Measurements from ENCODE around the gene PIK3R6. TPM values are rescaled to one million over a fixed set of nuclear protein-coding genes. Genes with fewer than 3 reads are reported as not detected.
"Not testable (repeated sequence)": the region's sequence is repeated elsewhere in the genome, so short reads cannot be mapped to it uniquely, and the experiment has no call there.

Gene PIK3R6
- total RNA-seq, 3 donors from 2014 or later, result 0.32 to 1.9 (median 1.7) TPM

DNA sequence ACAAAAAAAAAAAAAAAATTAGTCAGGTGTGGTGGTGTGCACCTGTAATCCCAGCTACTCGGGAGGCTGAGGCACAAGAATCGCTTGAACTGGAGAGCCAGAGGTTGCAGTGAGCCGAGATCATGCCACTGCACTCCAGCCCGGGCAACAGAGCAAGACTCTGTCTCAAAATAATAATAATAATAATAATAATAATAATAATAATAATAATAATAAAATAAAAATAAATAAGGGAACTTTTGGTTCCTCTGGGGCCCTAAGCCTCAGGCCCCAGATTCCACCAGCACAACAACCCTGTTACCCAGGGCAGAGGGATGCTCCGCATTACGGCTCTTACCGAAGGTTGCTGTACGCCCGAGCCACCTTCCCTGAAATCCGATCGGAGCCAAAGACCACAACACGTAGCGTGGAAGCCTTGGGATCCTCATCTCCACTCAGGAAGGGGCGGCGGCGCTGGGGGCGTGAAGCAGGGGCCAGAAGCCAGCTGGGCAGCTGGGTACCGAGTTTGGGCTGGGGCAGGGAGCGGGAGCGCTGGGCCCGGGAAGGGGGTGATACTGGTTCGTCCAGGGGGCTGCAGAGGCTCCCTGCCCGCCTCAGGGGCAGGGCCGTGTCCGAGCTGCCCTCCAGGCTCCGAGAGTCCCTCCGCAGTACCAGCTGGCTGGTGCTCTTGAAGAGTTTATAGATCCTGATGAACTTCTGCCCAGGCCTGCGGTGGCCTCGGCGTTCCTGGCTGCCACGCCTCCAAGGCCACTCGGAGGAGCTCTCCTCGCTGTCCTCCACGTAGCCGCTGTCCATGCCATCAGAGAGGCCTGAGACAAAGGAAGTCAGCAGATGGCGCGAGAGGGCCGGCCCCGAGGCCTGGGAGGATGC is 20.6 kb upstream of the PIK3R6 start:
- peak; percentile 52 for ATAC-seq

DNA sequence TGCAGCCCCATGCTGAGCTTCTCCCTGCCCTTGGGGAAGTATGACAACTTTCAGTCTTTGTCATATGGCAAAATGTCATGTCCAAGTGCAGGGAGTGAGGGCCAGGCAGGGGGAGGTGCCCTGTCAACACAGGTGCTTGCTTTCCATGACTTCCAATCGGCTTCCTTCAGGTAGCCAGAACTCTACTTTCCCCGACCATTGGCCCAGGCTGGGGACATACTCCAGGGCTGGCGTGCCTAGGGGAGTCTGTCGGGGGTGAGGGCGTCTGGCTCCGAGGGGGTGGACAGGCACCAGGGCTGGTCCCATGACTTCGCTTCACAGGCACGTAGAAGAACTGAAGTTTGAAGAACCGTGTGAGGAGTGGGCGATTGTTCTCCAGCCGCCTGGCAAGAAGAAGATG is 19.8 kb upstream of the PIK3R6 start:
- TF ChIP-seq, protein P1, sequence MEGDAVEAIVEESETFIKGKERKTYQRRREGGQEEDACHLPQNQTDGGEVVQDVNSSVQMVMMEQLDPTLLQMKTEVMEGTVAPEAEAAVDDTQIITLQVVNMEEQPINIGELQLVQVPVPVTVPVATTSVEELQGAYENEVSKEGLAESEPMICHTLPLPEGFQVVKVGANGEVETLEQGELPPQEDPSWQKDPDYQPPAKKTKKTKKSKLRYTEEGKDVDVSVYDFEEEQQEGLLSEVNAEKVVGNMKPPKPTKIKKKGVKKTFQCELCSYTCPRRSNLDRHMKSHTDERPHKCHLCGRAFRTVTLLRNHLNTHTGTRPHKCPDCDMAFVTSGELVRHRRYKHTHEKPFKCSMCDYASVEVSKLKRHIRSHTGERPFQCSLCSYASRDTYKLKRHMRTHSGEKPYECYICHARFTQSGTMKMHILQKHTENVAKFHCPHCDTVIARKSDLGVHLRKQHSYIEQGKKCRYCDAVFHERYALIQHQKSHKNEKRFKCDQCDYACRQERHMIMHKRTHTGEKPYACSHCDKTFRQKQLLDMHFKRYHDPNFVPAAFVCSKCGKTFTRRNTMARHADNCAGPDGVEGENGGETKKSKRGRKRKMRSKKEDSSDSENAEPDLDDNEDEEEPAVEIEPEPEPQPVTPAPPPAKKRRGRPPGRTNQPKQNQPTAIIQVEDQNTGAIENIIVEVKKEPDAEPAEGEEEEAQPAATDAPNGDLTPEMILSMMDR (IDR thresholded peaks at IDR 0.05), result no peak
- Histone ChIP-seq H3K4me3 (no peak overlapping the region), H3K4me1 (ENCODE audit: low read depth) (no peaks in the 10 kb centered on the region), H3K36me3 (ENCODE audit: low read depth) (no peaks in the 10 kb centered on the region), H3K9me3 (no peaks in the 10 kb centered on the region)
- DNase-seq (no peak), ATAC-seq (no peak)
- intact Hi-C loops (cut with DNase I, micrococcal nuclease), result no loop called here

More for the DNA sequence above, 20.6 kb upstream of the PIK3R6 start:
- intact Hi-C loops (cut with DNase I, micrococcal nuclease), result no loop called here
- TF ChIP-seq, protein P1 (IDR thresholded peaks at IDR 0.05), result no peak
- H3K36me3 ChIP-seq (ENCODE audit: low read depth), result no peaks in the 10 kb centered on the region
- no peak overlapping the region for H3K4me3 ChIP-seq
- no peaks in the 10 kb centered on the region for H3K9me3 ChIP-seq
- peak in 2 of 3 donors; percentile 32 to 56 for DNase-seq
- no peaks in the 10 kb centered on the region for H3K4me1 ChIP-seq (ENCODE audit: low read depth)

DNA sequence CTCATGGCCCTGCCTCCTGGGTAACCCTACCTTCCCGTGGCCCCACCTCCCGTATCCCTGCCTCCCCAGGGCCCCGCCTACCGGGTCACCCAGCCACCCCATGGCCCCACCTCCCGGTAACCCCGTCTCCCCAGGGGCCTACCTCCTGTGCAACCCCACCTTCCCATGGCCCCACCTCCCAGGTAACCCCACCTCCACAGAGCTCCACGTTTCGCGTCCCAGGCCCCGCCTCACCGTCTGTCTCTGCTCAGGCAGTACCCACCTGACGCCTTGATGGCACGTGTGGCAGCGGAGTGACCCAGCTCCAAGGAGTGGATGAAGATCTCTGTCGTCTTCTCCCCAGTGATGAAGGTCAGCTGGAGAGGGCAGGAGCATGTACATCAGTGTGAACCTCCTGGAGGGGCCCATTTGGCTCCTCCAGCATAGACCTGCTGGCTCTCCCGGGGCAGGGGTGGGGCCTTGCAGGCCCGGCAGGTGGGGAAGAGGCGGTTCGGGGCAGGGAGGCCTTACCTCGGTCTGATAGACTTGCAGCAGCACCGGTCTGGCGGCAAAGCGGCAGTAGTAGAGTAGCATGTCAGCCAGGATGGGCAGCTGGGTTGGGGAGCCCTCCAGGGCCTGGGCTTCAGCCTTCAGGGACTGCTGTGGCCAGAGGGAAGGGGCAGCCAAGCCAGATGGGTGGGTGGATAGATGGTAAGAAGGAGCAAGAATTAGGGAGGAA is 18.7 kb upstream of the PIK3R6 start:
- Histone ChIP-seq H3K4me1 (ENCODE audit: low read depth) (no peaks in the 10 kb centered on the region), H3K36me3 (ENCODE audit: low read depth) (no peaks in the 10 kb centered on the region), H3K9me3 (no peaks in the 10 kb centered on the region), H3K4me3 (no peak overlapping the region)
- TF ChIP-seq, protein P1 (IDR thresholded peaks at IDR 0.05), result no peak
- ATAC-seq, result no peak
- no peak for DNase-seq
- intact Hi-C loops (cut with DNase I, micrococcal nuclease), result no loop called here

DNA sequence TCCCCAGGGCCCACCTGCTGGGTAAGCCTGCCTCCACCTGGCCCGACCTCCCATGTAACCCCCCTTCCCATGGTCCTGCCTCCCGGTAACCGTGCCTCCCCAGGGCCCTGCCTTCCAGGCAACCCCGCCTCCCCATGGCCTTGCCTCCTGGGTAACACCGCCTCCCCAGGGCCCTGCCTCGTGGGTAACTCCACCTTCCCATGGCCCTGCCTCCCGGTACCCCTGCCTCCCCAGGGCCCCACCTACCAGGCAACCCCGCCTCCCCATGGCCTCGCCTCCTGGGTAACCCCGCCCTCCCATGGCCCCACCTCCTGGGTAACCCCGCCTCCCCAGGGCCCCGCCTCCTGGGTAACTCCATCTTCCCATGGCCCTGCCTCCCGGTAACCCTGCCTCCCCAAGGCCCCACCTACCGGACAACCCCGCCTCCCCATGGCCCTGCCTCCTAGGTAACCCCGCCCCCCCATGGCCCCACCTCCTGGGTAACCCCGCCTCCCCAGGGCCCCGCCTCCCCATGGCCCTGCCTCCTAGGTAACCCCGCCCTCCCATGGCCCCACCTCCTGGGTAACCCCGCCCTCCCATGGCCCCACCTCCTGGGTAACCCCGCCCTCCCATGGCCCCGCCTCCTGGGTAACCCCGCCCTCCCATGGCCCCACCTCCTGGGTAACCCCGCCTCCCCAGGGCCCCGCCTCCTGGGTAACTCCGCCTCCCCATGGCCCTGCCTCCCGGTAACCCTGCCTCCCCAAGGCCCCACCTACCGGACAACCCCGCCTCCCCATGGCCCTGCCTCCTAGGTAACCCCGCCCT is 17.9 kb upstream of the PIK3R6 start:
- ATAC-seq, result not testable (repeated sequence)

DNA sequence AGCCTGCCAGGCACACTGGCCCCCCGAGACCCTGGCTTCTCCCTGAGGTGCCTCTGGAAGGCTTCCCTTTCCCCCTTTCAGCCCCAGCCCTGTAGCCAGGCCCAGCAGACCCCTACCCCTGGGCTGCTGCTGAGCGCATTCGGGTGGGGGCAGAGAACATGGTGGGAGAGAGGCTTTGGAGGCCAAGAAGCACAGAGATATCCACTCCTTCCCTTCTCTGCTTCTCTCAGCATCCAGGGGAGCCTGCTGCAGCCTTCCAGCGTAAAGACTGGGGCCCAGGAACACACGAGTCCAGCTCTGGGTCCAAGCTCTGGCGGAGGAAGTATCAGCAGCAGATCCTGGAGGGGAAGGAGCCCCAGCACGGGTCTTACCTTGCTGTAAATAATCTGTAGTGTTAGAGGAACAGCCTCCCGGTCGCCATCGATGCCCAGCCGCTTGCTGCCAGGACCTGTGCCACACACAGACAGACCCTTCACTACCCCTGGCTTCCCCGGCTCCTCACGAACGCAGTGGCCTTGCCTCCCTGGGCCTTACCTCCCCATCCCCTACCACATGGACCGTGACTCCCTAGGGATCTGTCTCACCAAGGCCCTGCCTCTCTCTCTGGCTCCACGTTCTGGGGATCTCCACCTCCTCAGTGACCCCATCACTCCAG is 17.0 kb upstream of the PIK3R6 start:
- intact Hi-C loops (cut with DNase I, micrococcal nuclease), result no loop called here
- Histone ChIP-seq H3K4me3 (no peak overlapping the region), H3K4me1 (ENCODE audit: low read depth) (no peaks in the 10 kb centered on the region), H3K9me3 (no peaks in the 10 kb centered on the region), H3K36me3 (ENCODE audit: low read depth) (no peaks in the 10 kb centered on the region)
- no peak for DNase-seq
- no peak for ATAC-seq
- TF ChIP-seq, protein P1 (IDR thresholded peaks at IDR 0.05), result no peak

More for the DNA sequence above, 17.9 kb upstream of the PIK3R6 start:
- H3K4me1 ChIP-seq (ENCODE audit: low read depth); H3K4me3 ChIP-seq; intact Hi-C loops (cut with DNase I, micrococcal nuclease); DNase-seq; H3K9me3 ChIP-seq; H3K36me3 ChIP-seq (ENCODE audit: low read depth): not testable (repeated sequence)

Data from mucosa of descending colon (tissue), 3 donors.